K562 (cell line): ENCODE measurements around the gene PABPC1L. TPM values are rescaled to one million over a fixed set of nuclear protein-coding genes. Genes with fewer than 3 reads are reported as not detected.

Experiments
- CCNT2 ChIP-seq: IDR thresholded peaks from 2 replicates; pipeline ENCODE4 v1.6.1; 2011; ENCODE audit warnings: borderline replicate concordance, low read depth, mild to moderate bottlenecking, moderate library complexity, mixed read lengths, low read length; ENCODE audit not compliant: insufficient read length; ENCODE audit errors: extremely low read depth
- CLOCK ChIP-seq: fragments of 250-450 bp; sonication (Bioruptor Pico); IDR thresholded peaks from 2 replicates; pipeline ENCODE4 v1.4.0; 2020; ENCODE audit warnings: mild to moderate bottlenecking, moderate library complexity, borderline replicate concordance
- DLX4 ChIP-seq: fragments of 250-450 bp; sonication (Bioruptor Pico); IDR thresholded peaks from 2 replicates; pipeline ENCODE4 v1.6.1; 2021; ENCODE audit warnings: mild to moderate bottlenecking
- ILF3 ChIP-seq: fragments of 450-650 bp; IDR thresholded peaks from 2 replicates; pipeline ENCODE4 v1.6.1; 2018; ENCODE audit warnings: antibody characterized with exemption, mild to moderate bottlenecking, moderate library complexity, borderline replicate concordance
- MTF1 ChIP-seq: fragments of 250-450 bp; sonication (Bioruptor Pico); IDR thresholded peaks from 2 replicates; pipeline ENCODE4 v1.9.0; 2021; ENCODE audit warnings: moderate library complexity, mild to moderate bottlenecking, inconsistent platforms, borderline replicate concordance
- NR2C2 ChIP-seq, 2 experiments: fragments of 200-800 bp in 1 of 2; sonication (Bioruptor generic) in 1 of 2; sonication (generic) in 1 of 2; formaldehyde crosslinking in 1 of 2; IDR thresholded peaks; 2 replicates each; pipeline versions ENCODE4 v1.6.1 to v1.8.0; 2016 to 2022; ENCODE audit warnings: mild to moderate bottlenecking in 1 of 2, missing compliant biosample characterization in 1 of 2, missing genetic modification characterization in 1 of 2, missing genetic modification reagents in 1 of 2
- RBM34 ChIP-seq: fragments of 200-400 bp; formaldehyde crosslinking; IDR thresholded peaks from 2 replicates; pipeline ENCODE4 v1.6.1; 2018; ENCODE audit warnings: low read length, borderline replicate concordance; ENCODE audit not compliant: insufficient read depth
- XRCC3 ChIP-seq: fragments of 450-650 bp; IDR thresholded peaks from 2 replicates; pipeline ENCODE4 v1.6.1; 2017; ENCODE audit warnings: mild to moderate bottlenecking, moderate library complexity
- ZNF655 ChIP-seq: fragments of 250-450 bp; sonication (Bioruptor Pico); IDR thresholded peaks from 2 replicates; pipeline ENCODE4 v1.5.0; 2021
- polyA plus RNA-seq, 8 experiments: library from polyadenylated mRNA; depleted of rRNA in 4 of 8; stranded (reverse) in 5 of 8; unstranded in 3 of 8; fragments of >200 nt; fragmentation: Nextera tagmentation in 2 of 8; fragmentation: Illumina TruSeq in 1 of 8; extraction: Ambion mirVana in 2 of 8; extraction: Trizol in 1 of 8; gene quantifications; 2 replicates each; pipeline versions ENCODE4 v1.2.1 to v1.2.3, GENCODE V29; 2011 to 2014; ENCODE audit warnings: inconsistent platforms in 1 of 8, missing spikeins in 1 of 8
- total RNA-seq, 7 experiments: library from RNA; depleted of rRNA in 6 of 7; stranded (reverse); fragments of >200 nt in 6 of 7; fragmentation: Illumina TruSeq in 2 of 7; extraction: Trizol in 2 of 7; gene quantifications; 2 replicates each; pipeline versions ENCODE4 v1.2.1 to v1.2.3, GENCODE V29; 2011 to 2021; ENCODE audit warnings: low replicate concordance in 1 of 7

PABPC1L gene
- total and polyA plus RNA-seq, 9 of the 15 experiments (the other 6 are each of a cell fraction or from before 2014, with no cell fraction given): 6.0 to 90.3 (median 15.8) TPM

GRCh38 chr20:44945261-44945660 is 35.4 kb downstream of the PABPC1L start (continued):
- no peak for TF ChIP-seq ZNF655
- no peak for TF ChIP-seq RBM34
- TF ChIP-seq XRCC3: no peak
- no peak for TF ChIP-seq NR2C2 (CRISPR knock-in tag; IDR thresholded peaks at IDR 0.05)
- TF ChIP-seq NR2C2 (tag; IDR thresholded peaks at IDR 0.05): no peak
- no peak for TF ChIP-seq CLOCK (CRISPR knock-in tag)
- no peak for TF ChIP-seq CCNT2
- TF ChIP-seq ILF3: no peak
- TF ChIP-seq DLX4: no peak
- no peak for TF ChIP-seq MTF1 (CRISPR knock-in tag)
